CD14-positive monocyte (primary cell): Measurements from ENCODE around the gene AARSD1. TPM values are rescaled to one million over a fixed set of nuclear protein-coding genes. Genes with fewer than 3 reads are reported as not detected.
A peak's percentile ranks its signal among the peaks of the same experiment; 100 is the strongest.

Experiments
- DNase-seq, 3 donors: peaks; one replicate each; pipeline ENCODE4 v3.0.0-alpha.2; 2011 to 2022
- H2AFZ ChIP-seq: 2 replicates; pipeline ENCODE4 v1.6.0; 2012; ENCODE audit warnings: mild to moderate bottlenecking, low read depth, low read length, inconsistent platforms; ENCODE audit not compliant: insufficient read depth, poor library complexity, severe bottlenecking
- H3K27ac ChIP-seq, 2 donors: 1 replicate in 1 of 2; 2 replicates in 1 of 2; pipeline ENCODE4 v1.5.1; 2012 to 2013; ENCODE audit warnings: low read length in 2 of 2, control low read depth in 1 of 2, inconsistent platforms in 1 of 2, low read depth in 1 of 2, mild to moderate bottlenecking in 1 of 2
- H3K27me3 ChIP-seq, 2 donors: one replicate each; pipeline versions ENCODE4 v1.6.0 to v1.6.1; 2011 to 2013; ENCODE audit warnings: low read length in 2 of 2; ENCODE audit not compliant: control insufficient read depth in 2 of 2, insufficient read depth in 2 of 2
- H3K36me3 ChIP-seq, 2 donors: replicated peaks in 1 of 2; 1 replicate in 1 of 2; 2 replicates in 1 of 2; pipeline versions ENCODE4 v1.5.1 to v1.6.1; 2012 to 2013; ENCODE audit warnings: low read length in 2 of 2, control low read depth in 1 of 2, inconsistent platforms in 1 of 2, mild to moderate bottlenecking in 1 of 2; ENCODE audit not compliant: insufficient read depth in 2 of 2, control insufficient read depth in 1 of 2
- H3K4me1 ChIP-seq, 2 donors: 1 replicate in 1 of 2; 2 replicates in 1 of 2; pipeline versions ENCODE4 v1.5.1 to v1.6.1; 2012 to 2013; ENCODE audit warnings: low read length in 2 of 2, control low read depth in 1 of 2, inconsistent platforms in 1 of 2, mild to moderate bottlenecking in 1 of 2, moderate library complexity in 1 of 2; ENCODE audit not compliant: insufficient read depth in 2 of 2, control insufficient read depth in 1 of 2
- H3K4me2 ChIP-seq: replicated peaks from 2 replicates; pipeline ENCODE3; 2012; ENCODE audit warnings: low read length, moderate library complexity, mild to moderate bottlenecking; ENCODE audit not compliant: poor library complexity, severe bottlenecking; ENCODE audit errors: extremely low read depth
- H3K4me3 ChIP-seq, 3 experiments: fragments of 200-600 bp in 1 of 3; sonication (generic) in 1 of 3; replicated peaks in 1 of 3; 1 replicate in 2 of 3; 2 replicates in 1 of 3; pipeline ENCODE4 v1.5.1; 2011 to 2013; ENCODE audit warnings: low read length in 3 of 3, mild to moderate bottlenecking in 3 of 3, control low read depth in 2 of 3, low read depth in 2 of 3, inconsistent platforms in 1 of 3, moderate library complexity in 1 of 3
- H3K79me2 ChIP-seq: 2 replicates; pipeline ENCODE4 v1.6.0; 2012; ENCODE audit warnings: mild to moderate bottlenecking, control low read depth, inconsistent platforms, low read length, moderate library complexity; ENCODE audit not compliant: insufficient read depth
- H3K9ac ChIP-seq: 2 replicates; pipeline ENCODE4 v1.6.0; 2017; ENCODE audit warnings: low read length, mild to moderate bottlenecking; ENCODE audit not compliant: insufficient read depth, poor library complexity, severe bottlenecking
- H3K9me3 ChIP-seq, 2 donors: replicated peaks in 1 of 2; 1 replicate in 1 of 2; 2 replicates in 1 of 2; pipeline versions ENCODE4 v1.5.1 to v1.6.1; 2012 to 2013; ENCODE audit warnings: low read length in 2 of 2, control low read depth in 1 of 2; ENCODE audit not compliant: control insufficient read depth in 1 of 2, insufficient read depth in 1 of 2
- H4K20me1 ChIP-seq: 2 replicates; pipeline ENCODE4 v1.6.0; 2012; ENCODE audit warnings: mild to moderate bottlenecking, low read length, control low read depth, moderate library complexity; ENCODE audit not compliant: insufficient read depth
- H3K27ac Mint-ChIP-seq, 7 donors: one replicate each; pipeline ENCODE4 v1.8.0; 2020; ENCODE audit warnings: mild to moderate bottlenecking in 7 of 7, mixed read lengths in 7 of 7, moderate library complexity in 6 of 7, inconsistent platforms in 2 of 7
- H3K27me3 Mint-ChIP-seq, 3 donors: one replicate each; pipeline ENCODE4 v1.8.0; 2021 to 2022; ENCODE audit warnings: low read depth in 3 of 3, mild to moderate bottlenecking in 3 of 3, mixed read lengths in 3 of 3, moderate library complexity in 3 of 3, inconsistent platforms in 1 of 3
- H3K36me3 Mint-ChIP-seq, 2 donors: one replicate each; pipeline ENCODE4 v1.8.0; 2020; ENCODE audit warnings: mixed read lengths in 2 of 2, inconsistent platforms in 1 of 2, mild to moderate bottlenecking in 1 of 2
- H3K4me1 Mint-ChIP-seq: one replicate; pipeline ENCODE4 v1.8.0; 2020; ENCODE audit warnings: mild to moderate bottlenecking, mixed read lengths
- H3K4me3 Mint-ChIP-seq, 2 donors: one replicate each; pipeline ENCODE4 v1.8.0; 2020; ENCODE audit warnings: mild to moderate bottlenecking in 2 of 2, mixed read lengths in 2 of 2, moderate library complexity in 1 of 2
- H3K9me3 Mint-ChIP-seq, 7 donors: one replicate each; pipeline ENCODE4 v1.8.0; 2020 to 2022; ENCODE audit warnings: mixed read lengths in 7 of 7, mild to moderate bottlenecking in 6 of 7, moderate library complexity in 6 of 7, inconsistent platforms in 2 of 7
- CTCF ChIP-seq: fragments of 200-600 bp; IDR thresholded peaks from one replicate; pipeline ENCODE4 v1.8.0; 2022; ENCODE audit warnings: antibody characterized with exemption, mild to moderate bottlenecking
- WGBS: methylation state at CpG from one replicate; pipeline ENCODE4 v1.1.5; 2013; ENCODE audit warnings: missing lambda C conversion rate; ENCODE audit not compliant: insufficient coverage; 5-methylcytosine and 5-hydroxymethylcytosine counted together
- intact Hi-C, 2 donors: fragments of 100-400 bp; cut with micrococcal nuclease; formaldehyde crosslinking; loops; one replicate each; pipeline versions ENCODE4 v1.15.0 to v1.15.1; 2023
- polyA plus RNA-seq, 3 donors: library from polyadenylated mRNA; depleted of rRNA in 1 of 3; unstranded in 2 of 3; stranded (reverse) in 1 of 3; fragments of 300-500 nt in 2 of 3; fragments of >200 nt in 1 of 3; fragmentation: Illumina TruSeq in 2 of 3; gene quantifications; 1 replicate in 2 of 3; 2 replicates in 1 of 3; pipeline ENCODE4 v1.2.3, GENCODE V29; 2012 to 2021

AARSD1 gene
- polyA plus RNA-seq, 3 donors: 14.4 to 31.8 (median 17.4) TPM

DNA sequence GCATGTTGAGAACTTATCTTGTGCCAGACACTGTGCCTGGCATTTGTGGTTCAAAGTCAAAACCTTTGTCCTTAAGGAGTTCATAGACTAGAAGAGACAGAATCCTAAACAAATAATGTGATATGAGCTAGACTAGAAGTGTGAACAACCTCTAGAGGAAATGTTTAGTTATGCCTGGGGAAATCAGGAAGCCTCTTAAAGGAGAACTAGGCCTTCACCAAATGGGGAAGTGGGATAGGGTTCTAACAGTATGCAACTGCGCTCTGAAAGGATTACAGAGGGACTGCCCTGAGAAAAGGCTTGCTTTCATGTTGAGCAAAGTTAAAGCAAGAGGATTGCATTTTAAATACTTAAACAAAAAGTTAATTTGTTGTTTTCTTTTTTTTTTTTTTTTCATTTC lies 21.0 kb upstream of the AARSD1 start:
- H3K4me1 ChIP-seq: peaks cover 39 to 59% of the 10 kb centered on the region in 2 donors
- peak; percentile 74 to 89 (median 86) for DNase-seq
- H3K27me3 ChIP-seq: no peaks in the 10 kb centered on the region
- peak overlapping the region; percentile 19 for H2AFZ ChIP-seq
- intact Hi-C loops: no loop called here
- Mint-ChIP-seq H3K36me3 (peaks cover 40 to 58% of the 10 kb centered on the region in 2 donors), H3K4me3 (peak overlapping the region; percentile 53 to 90), H3K27me3 (peaks cover 0 to 2% (median 2%) of the 10 kb centered on the region in 3 donors), H3K9me3 (no peaks in the 10 kb centered on the region), H3K27ac (peak overlapping the region; percentile 82 to 91 (median 88)), H3K4me1 (peaks cover 44% of the 10 kb centered on the region)
- H3K79me2 ChIP-seq: peaks cover 59% of the 10 kb centered on the region
- peak overlapping the region; percentile 38 for H3K9ac ChIP-seq
- peaks cover 12% of the 10 kb centered on the region for H4K20me1 ChIP-seq
- TF ChIP-seq CTCF: no peak
- peak overlapping the region; percentile 65 for H3K4me2 ChIP-seq
- WGBS: no CpG with 5 or more reads among the region's 1 CpG
- peaks cover 35 to 41% of the 10 kb centered on the region in 2 donors for H3K36me3 ChIP-seq
- H3K27ac ChIP-seq: peak overlapping the region; percentile 68 to 78
- H3K4me3 ChIP-seq: peak overlapping the region; percentile 5 to 64 (median 38)
- H3K9me3 ChIP-seq: no peaks in the 10 kb centered on the region

GRCh38 chr17:42982266-42982665 lies 18.0 kb upstream of the AARSD1 start:
- Mint-ChIP-seq H3K27ac (peak overlapping the region in 2 of 7 donors; percentile 30 to 35), H3K4me3 (no peak overlapping the region), H3K27me3 (peaks cover 0 to 4% (median 2%) of the 10 kb centered on the region in 3 donors), H3K36me3 (peaks cover 11 to 28% of the 10 kb centered on the region in 2 donors), H3K9me3 (no peaks in the 10 kb centered on the region), H3K4me1 (peaks cover 54% of the 10 kb centered on the region)
- H4K20me1 ChIP-seq: peaks cover 12% of the 10 kb centered on the region
- intact Hi-C loops: no loop called here
- peaks cover 47 to 68% of the 10 kb centered on the region in 2 donors for H3K4me1 ChIP-seq
- H3K9ac ChIP-seq: no peak overlapping the region
- H3K9me3 ChIP-seq: no peaks in the 10 kb centered on the region
- no peaks in the 10 kb centered on the region for H3K27me3 ChIP-seq
- H3K36me3 ChIP-seq: peaks cover 6 to 12% of the 10 kb centered on the region in 2 donors
- H2AFZ ChIP-seq: no peak overlapping the region
- peak overlapping the region; percentile 100 for H3K4me2 ChIP-seq
- peak overlapping the region in 1 of 3 experiments; percentile 97 for H3K4me3 ChIP-seq
- no peak for TF ChIP-seq CTCF
- DNase-seq: no peak
- no peak overlapping the region for H3K27ac ChIP-seq
- peaks cover 63% of the 10 kb centered on the region for H3K79me2 ChIP-seq
